WI38 (cell line): ENCODE data around the gene FITM2.

ENCODE experiments used
- H3K4me3 ChIP-seq: 2 replicates; pipeline ENCODE4 v1.5.1; 2011; ENCODE audit warnings: low read depth, mild to moderate bottlenecking, control low read depth, low read length
- TF ChIP-seq, protein P1 (sequence below): IDR thresholded peaks from 2 replicates; pipeline ENCODE4 v1.5.1; 2012; ENCODE audit warnings: low read depth, mild to moderate bottlenecking, control low read depth, low read length

Gene FITM2

DNA sequence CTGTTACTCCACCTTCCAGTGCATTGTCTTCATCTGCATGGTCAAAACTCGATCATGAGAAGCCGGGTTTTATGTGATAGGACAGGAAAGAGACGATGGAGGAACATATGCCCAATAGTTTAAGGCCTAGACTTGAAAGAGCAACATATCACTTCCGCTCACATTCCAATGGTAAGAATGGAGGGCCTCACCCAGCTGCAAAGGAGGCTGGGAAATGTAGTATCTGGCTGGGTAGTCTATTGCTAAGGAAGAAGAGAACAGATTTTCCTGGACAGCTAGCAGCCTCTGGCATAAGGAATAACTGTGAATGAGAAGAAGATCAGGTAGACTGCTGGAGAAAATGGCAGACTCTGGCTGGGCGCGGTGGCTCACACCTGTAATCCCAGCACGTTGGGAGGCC is 19.2 kb downstream of the FITM2 start:
- no peak overlapping the region for H3K4me3 ChIP-seq
- TF ChIP-seq, protein P1, sequence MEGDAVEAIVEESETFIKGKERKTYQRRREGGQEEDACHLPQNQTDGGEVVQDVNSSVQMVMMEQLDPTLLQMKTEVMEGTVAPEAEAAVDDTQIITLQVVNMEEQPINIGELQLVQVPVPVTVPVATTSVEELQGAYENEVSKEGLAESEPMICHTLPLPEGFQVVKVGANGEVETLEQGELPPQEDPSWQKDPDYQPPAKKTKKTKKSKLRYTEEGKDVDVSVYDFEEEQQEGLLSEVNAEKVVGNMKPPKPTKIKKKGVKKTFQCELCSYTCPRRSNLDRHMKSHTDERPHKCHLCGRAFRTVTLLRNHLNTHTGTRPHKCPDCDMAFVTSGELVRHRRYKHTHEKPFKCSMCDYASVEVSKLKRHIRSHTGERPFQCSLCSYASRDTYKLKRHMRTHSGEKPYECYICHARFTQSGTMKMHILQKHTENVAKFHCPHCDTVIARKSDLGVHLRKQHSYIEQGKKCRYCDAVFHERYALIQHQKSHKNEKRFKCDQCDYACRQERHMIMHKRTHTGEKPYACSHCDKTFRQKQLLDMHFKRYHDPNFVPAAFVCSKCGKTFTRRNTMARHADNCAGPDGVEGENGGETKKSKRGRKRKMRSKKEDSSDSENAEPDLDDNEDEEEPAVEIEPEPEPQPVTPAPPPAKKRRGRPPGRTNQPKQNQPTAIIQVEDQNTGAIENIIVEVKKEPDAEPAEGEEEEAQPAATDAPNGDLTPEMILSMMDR, result no peak

DNA sequence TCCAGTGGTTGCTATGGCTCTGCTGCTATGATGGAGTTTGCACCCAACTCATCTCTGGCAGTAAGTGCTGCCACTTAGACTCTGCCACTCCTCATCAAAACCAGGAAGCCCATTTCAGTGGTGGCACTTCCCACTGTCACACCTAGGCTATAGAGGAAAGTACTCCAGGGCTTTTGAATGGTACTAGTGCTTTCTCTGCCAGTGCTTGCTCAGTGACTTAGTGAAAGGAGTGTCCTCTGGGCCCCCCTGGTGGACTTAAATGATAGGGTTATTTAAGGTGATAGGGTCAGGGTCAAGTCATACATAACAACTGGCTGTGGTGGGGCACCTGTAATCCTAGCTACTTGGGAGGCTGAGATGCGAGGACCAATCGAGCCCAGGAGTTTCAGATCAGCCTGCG is 22.8 kb downstream of the FITM2 start:
- H3K4me3 ChIP-seq, result no peak overlapping the region
- TF ChIP-seq, protein P1, result no peak

DNA sequence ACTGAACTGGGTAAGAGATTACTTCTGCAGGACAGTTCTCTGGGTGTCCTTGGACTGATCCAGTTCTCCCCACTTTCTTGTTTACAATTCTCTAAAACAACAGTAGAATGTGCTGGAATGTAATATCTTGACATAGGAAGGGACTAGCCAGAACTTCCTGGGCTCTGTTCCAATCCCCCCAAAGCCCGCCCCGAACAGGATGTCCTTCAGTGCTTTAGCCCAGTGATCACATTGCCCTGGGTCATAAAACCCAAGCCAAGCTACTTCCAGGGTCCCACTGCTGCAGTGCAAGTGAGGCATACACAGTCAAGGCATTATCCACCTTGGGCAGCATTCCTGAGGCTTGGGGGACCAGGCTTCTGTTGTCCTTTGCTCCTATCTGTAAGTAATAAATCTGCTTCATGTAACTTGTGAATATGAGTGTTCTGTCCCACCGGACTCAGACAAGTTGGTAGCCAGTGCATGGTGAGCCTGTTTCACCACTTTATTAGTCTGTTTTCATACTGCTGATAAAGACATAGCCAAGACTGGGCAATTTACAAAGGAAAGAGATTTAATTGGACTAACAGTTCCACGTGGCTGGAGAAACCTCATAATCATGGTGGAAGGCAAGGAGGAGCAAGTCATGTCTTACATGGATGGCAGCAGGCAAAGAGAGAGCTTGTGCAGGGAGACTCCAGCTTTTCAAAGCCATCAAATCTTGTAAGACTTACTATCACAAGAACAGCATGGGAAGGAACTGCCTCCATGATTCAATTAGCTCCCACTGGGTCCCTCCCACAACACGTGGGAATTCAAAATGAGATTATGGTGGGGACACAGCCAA is 23.5 kb downstream of the FITM2 start:
- H3K4me3 ChIP-seq, result no peak overlapping the region
- TF ChIP-seq, protein P1, result no peak

DNA sequence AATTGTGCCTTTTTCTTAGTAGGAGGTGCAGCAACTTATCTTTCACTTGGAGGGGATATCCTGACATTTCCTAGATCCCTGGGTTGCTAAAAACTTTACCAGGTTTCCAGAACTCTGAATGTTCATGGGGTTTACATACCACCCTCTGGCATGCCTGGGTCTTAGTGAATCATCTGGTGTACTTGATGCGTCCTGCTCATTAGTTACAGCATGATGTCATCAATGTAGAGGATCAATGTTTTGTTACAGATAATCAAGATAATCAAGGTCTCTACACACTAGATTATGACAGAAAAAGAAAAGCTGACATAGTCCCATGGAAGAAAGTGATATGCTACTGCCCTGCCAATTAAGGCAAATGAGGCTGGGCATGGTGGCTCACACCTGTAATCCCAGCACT is 27.0 kb downstream of the FITM2 start:
- no peak overlapping the region for H3K4me3 ChIP-seq
- TF ChIP-seq, protein P1, result no peak

DNA sequence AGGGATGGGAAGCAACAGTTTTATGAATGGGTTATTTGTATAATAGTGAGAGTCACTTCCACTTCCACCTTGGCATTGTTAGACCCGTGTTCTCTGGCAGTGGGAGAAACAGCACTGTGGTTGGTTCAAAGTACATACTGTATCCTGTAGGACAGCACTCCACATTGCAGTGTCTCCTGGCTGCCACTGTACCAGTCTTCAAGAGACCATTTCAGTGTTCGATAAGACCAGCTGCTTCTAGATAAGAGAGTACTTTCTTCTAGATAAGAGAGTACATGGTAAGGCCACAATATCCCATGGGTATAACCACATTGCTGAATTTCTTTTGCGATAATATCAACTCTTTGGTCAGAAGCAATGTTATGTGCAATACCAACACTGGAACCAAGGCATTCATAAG is 28.8 kb downstream of the FITM2 start:
- no peak overlapping the region for H3K4me3 ChIP-seq
- TF ChIP-seq, protein P1, result no peak

DNA sequence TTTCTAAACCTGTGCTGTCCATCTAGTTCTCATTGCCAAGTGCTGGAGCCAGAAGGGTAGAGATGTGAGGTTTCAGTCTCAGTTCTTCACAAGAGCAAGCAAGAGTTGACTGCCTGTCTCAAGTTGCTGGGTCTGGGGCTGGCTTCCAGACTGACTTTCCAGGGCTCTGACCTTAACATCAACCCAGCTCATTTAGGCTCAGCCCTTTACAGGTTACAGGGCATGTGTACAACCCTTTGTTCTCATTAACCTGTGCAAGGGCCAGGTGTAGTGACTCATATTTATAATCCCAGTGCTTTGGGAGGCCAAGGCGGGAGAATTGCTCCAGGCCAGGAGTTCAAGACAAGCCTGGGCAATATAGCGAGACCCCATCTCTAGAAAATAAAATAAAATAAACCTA is 30.6 kb downstream of the FITM2 start:
- TF ChIP-seq, protein P1, result no peak
- no peak overlapping the region for H3K4me3 ChIP-seq

DNA sequence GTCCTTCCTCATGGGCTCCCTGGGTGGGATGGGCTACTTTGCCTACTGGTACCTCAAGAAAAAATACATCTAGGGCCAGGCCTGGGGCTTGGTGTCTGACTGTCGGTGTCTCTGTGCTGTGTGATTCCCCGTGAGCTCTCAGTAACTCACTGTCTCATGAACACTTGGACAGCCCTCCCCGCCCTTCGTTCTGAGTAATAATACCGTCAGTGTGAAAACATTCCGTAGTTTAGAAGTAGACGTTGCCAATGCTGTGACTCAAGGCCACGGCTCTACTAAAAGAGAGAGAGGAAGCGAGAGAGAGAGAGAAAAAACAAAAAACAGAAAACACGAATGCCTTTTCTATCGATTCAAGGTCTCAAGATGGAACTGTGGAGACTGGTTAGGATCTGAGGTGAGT is 31.8 kb downstream of the FITM2 start:
- TF ChIP-seq, protein P1, result no peak
- peak overlapping the region; percentile 20 for H3K4me3 ChIP-seq
